HG02623 (cell line): Measurements from ENCODE around the gene DIAPH3.

Source experiments
- ATAC-seq: cut with Tn5 transposase; IDR thresholded peaks from one replicate; pipeline ENCODE4 v1.9.1; 2021; ENCODE audit warnings: moderate library complexity; ENCODE audit not compliant: unreplicated experiment

Gene DIAPH3

GRCh38 chr13:59643906-59644626 is 519.7 kb downstream of the DIAPH3 start:
- no peak for ATAC-seq

DNA sequence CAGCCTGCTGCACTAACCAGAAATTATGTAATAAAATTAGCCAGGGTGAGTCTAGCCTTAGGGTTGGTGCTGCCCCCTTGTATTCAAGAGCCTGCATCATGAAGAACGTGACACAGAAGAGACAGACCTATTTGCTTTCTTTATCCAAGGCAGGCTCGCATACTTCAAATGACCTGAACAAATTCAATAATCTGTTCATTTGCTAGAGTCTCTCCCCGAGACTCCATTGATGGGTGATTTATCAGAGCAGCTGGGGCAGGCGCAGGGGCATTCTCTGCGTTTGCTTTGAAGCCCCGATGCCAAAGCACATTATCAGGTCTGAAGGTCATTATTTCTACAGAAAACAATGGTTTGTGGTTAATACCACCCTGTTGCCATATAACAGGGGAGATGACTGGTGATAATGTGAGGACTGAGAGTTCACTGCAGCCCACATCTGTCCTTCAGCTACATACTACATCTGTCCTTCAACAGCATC is 520.3 kb downstream of the DIAPH3 start:
- no peak for ATAC-seq

- ATAC-seq: no peak
Observed at GRCh38 chr13:59641817-59642216, 521.9 kb downstream of the DIAPH3 start.

GRCh38 chr13:59641261-59641660 is 522.5 kb downstream of the DIAPH3 start:
- ATAC-seq: no peak

- ATAC-seq: no peak
Observed at GRCh38 chr13:59638404-59638803, 525.3 kb downstream of the DIAPH3 start.

GRCh38 chr13:59635589-59635988 is 528.1 kb downstream of the DIAPH3 start:
- ATAC-seq: no peak

DNA sequence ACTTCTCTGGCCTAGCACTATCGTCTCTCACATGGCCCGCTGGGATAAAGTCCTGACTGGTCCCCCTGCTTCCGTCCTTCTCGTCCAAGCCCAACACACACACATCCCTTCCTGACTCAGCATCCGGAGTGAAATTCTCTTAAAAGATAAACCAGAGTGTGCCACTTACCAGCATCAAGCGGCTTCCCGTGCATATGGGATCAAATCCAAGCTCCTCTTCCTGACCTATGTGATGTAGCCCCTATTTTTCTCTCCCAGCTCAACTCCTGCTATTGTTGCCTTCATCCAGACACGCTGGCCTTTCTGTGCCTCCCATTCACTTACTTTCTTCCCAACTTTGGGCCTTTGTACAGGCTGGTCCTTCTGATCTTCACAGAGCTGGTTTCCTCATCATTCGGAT is 530.4 kb downstream of the DIAPH3 start:
- ATAC-seq: no peak

DNA sequence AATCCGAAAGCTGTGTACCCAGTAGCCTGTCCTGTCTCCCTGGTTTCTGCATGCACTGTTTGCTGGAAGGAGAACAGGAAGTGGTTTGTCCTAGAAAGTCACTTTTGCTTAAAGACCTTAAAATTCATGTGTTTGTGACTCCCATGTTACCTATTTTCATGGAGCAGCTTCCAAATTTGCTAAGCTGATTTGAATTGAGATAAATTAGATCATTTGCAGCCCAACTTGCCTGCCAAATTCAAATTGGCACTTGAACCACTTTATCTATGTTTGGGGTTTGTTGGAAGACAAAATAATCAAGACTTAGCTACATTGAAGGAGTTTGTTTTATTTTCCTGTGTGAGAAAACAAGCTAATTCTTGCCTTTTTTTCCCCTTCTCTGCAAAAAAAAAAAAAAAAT is 532.5 kb downstream of the DIAPH3 start:
- no peak for ATAC-seq

DNA sequence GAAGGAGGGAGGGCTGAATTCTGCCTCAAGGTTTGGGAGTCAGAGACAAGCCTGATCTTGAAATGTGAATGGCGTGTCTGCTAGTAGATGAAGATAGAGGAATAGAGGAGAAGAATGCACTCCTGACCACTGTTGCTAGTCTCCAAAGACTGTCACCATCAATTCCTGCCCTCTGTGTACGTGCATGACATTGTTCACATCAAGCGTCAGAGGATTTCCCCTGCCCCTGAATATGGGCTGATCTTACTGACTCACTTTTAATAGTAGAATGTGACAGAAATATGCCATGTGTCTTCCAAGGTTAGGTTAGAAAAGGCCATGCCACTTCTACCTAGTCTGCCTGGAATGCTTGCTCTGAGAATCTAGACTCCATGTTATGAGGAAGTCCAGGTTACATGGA is 538.6 kb downstream of the DIAPH3 start:
- no peak for ATAC-seq

- ATAC-seq: no peak
Observed at GRCh38 chr13:59623206-59623915, 540.4 kb downstream of the DIAPH3 start.

DNA sequence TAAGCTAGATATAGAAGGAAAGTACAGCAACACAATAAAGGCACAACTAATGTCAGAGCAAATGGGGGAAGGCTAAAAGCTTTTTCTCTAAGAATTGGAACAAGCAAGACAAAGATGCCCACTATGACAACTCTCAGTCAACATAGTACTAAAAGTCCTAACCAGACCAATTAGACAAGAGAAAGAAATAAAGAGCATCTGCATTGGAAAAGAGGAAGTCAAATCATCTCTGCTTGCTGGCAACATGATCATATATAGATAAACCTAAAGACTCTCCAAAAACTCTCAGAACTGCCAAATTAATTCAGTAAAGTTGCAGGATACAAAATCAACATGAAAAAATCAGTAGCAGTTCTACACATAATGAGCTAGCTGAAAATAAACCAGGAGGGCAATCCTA is 542.0 kb downstream of the DIAPH3 start:
- no peak for ATAC-seq
